Right lobe of liver (tissue), 4 donors: ENCODE measurements around the gene NKD2.

Source experiments
- CTCF ChIP-seq, 4 donors: fragments of 200-600 bp in 3 of 4; fragments of 450-650 bp in 1 of 4; IDR thresholded peaks; one replicate each; pipeline versions ENCODE4 v1.5.1 to v1.8.0; 2016 to 2022; ENCODE audit warnings: antibody characterized with exemption in 4 of 4, mild to moderate bottlenecking in 2 of 4
- POLR2A ChIP-seq: fragments of 450-650 bp; IDR thresholded peaks from one replicate; pipeline ENCODE4 v1.6.1; 2017; ENCODE audit warnings: antibody characterized with exemption, mild to moderate bottlenecking
- donor health status: DM: no; HTN: no; CAD: no.
- donor health status: DM: no; HTN: no; CAD: no.
- donor health status: DM: no; HTN: yes; CAD: no.

GRCh38 chr5:1035421-1036405 is 27.1 kb downstream of the NKD2 start:
- TF ChIP-seq CTCF (IDR thresholded peaks at IDR 0.05): no peak
- TF ChIP-seq POLR2A: no peak
